K562 (cell line): ENCODE measurements around the gene ERAL1. TPM values are rescaled to one million over a fixed set of nuclear protein-coding genes. Genes with fewer than 3 reads are reported as not detected.

Experiments used
- CAMTA2 ChIP-seq: fragments of 250-450 bp; sonication (Bioruptor Pico); conservative IDR thresholded peaks from 2 replicates; pipeline ENCODE4 v1.5.1; 2022
- CCAR2 ChIP-seq: fragments of 200-400 bp; formaldehyde crosslinking; IDR thresholded peaks from 2 replicates; pipeline ENCODE4 v1.6.1; 2017; ENCODE audit warnings: mild to moderate bottlenecking, low read depth, low read length
- CXXC5 ChIP-seq: fragments of 250-450 bp; sonication (Bioruptor Pico); IDR thresholded peaks from 2 replicates; pipeline ENCODE4 v1.8.0; 2022; ENCODE audit warnings: inconsistent platforms, mild to moderate bottlenecking, moderate library complexity
- GATAD2A ChIP-seq: fragments of 450-650 bp; IDR thresholded peaks from 2 replicates; pipeline ENCODE4 v1.6.1; 2017
- HMG20B ChIP-seq: fragments of 250-450 bp; sonication (Bioruptor Pico); IDR thresholded peaks from 2 replicates; pipeline ENCODE4 v1.5.0; 2021; ENCODE audit warnings: mild to moderate bottlenecking
- JUN ChIP-seq, 2 experiments: sonication (generic) in 1 of 2; formaldehyde crosslinking in 1 of 2; IDR thresholded peaks; 2 replicates each; pipeline versions ENCODE4 v1.6.1 to v1.8.0; 2012 to 2022; ENCODE audit warnings: borderline replicate concordance in 2 of 2, mild to moderate bottlenecking in 2 of 2, improper control_type of control experiment in 1 of 2, low read depth in 1 of 2, low read length in 1 of 2, missing genetic modification reagents in 1 of 2
- NR2C2 ChIP-seq, 2 experiments: fragments of 200-800 bp in 1 of 2; sonication (Bioruptor generic) in 1 of 2; sonication (generic) in 1 of 2; formaldehyde crosslinking in 1 of 2; IDR thresholded peaks; 2 replicates each; pipeline versions ENCODE4 v1.6.1 to v1.8.0; 2016 to 2022; ENCODE audit warnings: mild to moderate bottlenecking in 1 of 2, missing compliant biosample characterization in 1 of 2, missing genetic modification characterization in 1 of 2, missing genetic modification reagents in 1 of 2
- NR4A1 ChIP-seq, 2 experiments: fragments of 250-450 bp in 1 of 2; fragments of 450-650 bp in 1 of 2; sonication (Bioruptor Pico) in 1 of 2; IDR thresholded peaks; 2 replicates each; pipeline versions ENCODE4 v1.4.0 to v1.6.1; 2016 to 2020; ENCODE audit warnings: mild to moderate bottlenecking in 2 of 2, missing compliant biosample characterization in 1 of 2, missing genetic modification characterization in 1 of 2, moderate library complexity in 1 of 2
- PCBP1 ChIP-seq: fragments of 200-400 bp; formaldehyde crosslinking; IDR thresholded peaks from 2 replicates; pipeline ENCODE4 v1.6.1; 2018; ENCODE audit warnings: mild to moderate bottlenecking, low read depth, low read length; ENCODE audit not compliant: poor library complexity, severe bottlenecking
- POLR2AphosphoS5 ChIP-seq: IDR thresholded peaks from 2 replicates; pipeline ENCODE4 v1.6.1; 2011; ENCODE audit warnings: mild to moderate bottlenecking, low read depth, low read length, moderate library complexity; ENCODE audit not compliant: control insufficient read depth, insufficient read depth
- PTRF ChIP-seq: fragments of 450-650 bp; IDR thresholded peaks from 2 replicates; pipeline ENCODE4 v1.6.1; 2016; ENCODE audit warnings: mild to moderate bottlenecking, missing genetic modification characterization, missing compliant biosample characterization
- RCOR1 ChIP-seq, 2 experiments: IDR thresholded peaks; 2 replicates each; pipeline ENCODE4 v1.6.1; 2012; ENCODE audit warnings: low read depth in 2 of 2, low read length in 2 of 2, borderline replicate concordance in 1 of 2, improper control_type of control experiment in 1 of 2
- RFX7 ChIP-seq: fragments of 250-450 bp; sonication (Bioruptor Pico); IDR thresholded peaks from 2 replicates; pipeline ENCODE4 v1.5.1; 2021; ENCODE audit warnings: mild to moderate bottlenecking
- TBL1XR1 ChIP-seq, 2 experiments: IDR thresholded peaks; 2 replicates each; pipeline ENCODE4 v1.6.1; 2012; ENCODE audit warnings: improper control_type of control experiment in 2 of 2, low read length in 2 of 2, mild to moderate bottlenecking in 1 of 2
- ZNF212 ChIP-seq: fragments of 450-650 bp; formaldehyde crosslinking; IDR thresholded peaks from 2 replicates; pipeline ENCODE4 v1.4.0; 2020; ENCODE audit warnings: mild to moderate bottlenecking
- ZNF324 ChIP-seq: fragments of 250-450 bp; sonication (Bioruptor Pico); IDR thresholded peaks from 2 replicates; pipeline ENCODE4 v1.4.0; 2020; ENCODE audit warnings: mild to moderate bottlenecking
- ZNF707 ChIP-seq: fragments of 250-450 bp; sonication (Bioruptor Pico); conservative IDR thresholded peaks from 2 replicates; pipeline ENCODE4 v1.8.0; 2022; ENCODE audit warnings: inconsistent platforms, mild to moderate bottlenecking, moderate library complexity
- polyA plus RNA-seq, 8 experiments: library from polyadenylated mRNA; depleted of rRNA in 4 of 8; stranded (reverse) in 5 of 8; unstranded in 3 of 8; fragments of >200 nt; fragmentation: Nextera tagmentation in 2 of 8; fragmentation: Illumina TruSeq in 1 of 8; extraction: Ambion mirVana in 2 of 8; extraction: Trizol in 1 of 8; gene quantifications; 2 replicates each; pipeline versions ENCODE4 v1.2.1 to v1.2.3, GENCODE V29; 2011 to 2014; ENCODE audit warnings: inconsistent platforms in 1 of 8, missing spikeins in 1 of 8
- total RNA-seq, 7 experiments: library from RNA; depleted of rRNA in 6 of 7; stranded (reverse); fragments of >200 nt in 6 of 7; fragmentation: Illumina TruSeq in 2 of 7; extraction: Trizol in 2 of 7; gene quantifications; 2 replicates each; pipeline versions ENCODE4 v1.2.1 to v1.2.3, GENCODE V29; 2011 to 2021; ENCODE audit warnings: low replicate concordance in 1 of 7
- TF ChIP-seq, protein P1 (sequence below): sonication (generic); formaldehyde crosslinking; IDR thresholded peaks from 2 replicates; pipeline ENCODE4 v1.8.1; 2023; ENCODE audit warnings: missing genetic modification reagents, mild to moderate bottlenecking, borderline replicate concordance
- TF ChIP-seq, protein P2 (sequence below): sonication (generic); formaldehyde crosslinking; IDR thresholded peaks from 2 replicates; pipeline ENCODE4 v1.4.0; 2020; ENCODE audit warnings: mild to moderate bottlenecking, missing genetic modification reagents

ERAL1 gene
- total and polyA plus RNA-seq, 9 of the 15 experiments (the other 6 are each of a cell fraction or from before 2014, with no cell fraction given): 37.5 to 351 (median 106) TPM

DNA sequence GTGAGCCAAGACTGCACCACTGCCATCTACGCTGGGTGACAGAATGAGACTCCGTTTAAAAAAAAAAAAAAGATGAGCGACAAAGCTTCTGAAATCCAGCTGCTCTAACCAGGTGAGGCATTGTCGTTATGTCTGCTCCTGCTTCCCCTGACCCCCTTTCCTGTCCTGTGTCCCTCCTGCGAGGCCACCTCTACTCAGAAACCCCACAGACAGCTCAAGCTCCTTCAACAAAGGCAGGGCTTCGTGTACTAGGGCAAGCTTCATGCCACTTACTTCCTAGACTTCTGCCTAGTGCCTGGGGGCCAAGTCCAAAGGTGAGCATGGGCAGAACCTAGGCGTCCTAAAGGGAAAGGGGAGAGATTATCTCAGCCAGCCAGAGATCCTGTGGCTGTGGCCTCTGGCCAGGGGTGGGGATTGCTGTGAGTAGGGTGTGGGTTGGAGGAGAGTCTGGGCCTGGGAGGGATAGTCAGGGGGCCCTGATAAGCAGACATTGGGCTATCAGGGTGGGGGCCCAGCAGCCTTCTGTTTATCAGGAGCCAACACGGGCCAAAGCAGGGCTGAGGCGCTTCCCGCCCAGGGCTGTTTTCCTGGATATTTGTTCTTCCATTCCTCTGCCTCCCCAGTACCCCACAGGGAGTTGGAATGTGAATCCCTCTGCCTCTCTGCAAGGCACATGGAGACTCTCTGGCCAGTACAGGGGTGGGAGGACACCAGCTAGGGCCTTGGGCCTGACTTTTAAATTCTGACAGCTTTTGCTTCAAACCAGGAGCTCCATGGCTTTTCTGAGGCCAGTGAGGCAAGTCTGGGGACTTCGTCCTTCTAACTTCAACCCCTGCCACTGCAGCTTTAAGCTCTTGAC, 10.4 kb downstream of the ERAL1 start (continued):
- TF ChIP-seq TBL1XR1 (IDR thresholded peaks at IDR 0.05; ENCODE audit: low read length in 2 of 2) (peak; percentile 98 to 99), RCOR1 (IDR thresholded peaks at IDR 0.05; ENCODE audit: borderline replicate concordance in 1 of 2, low read depth in 2 of 2, low read length in 2 of 2) (peak; percentile 91 to 97; a peak in 3 of 4 replicates), POLR2AphosphoS5 (peak; percentile 99), HMG20B (no peak), CXXC5 (CRISPR knock-in tag) (peak; percentile 97), CCAR2 (peak; percentile 88; the same call in 1 of the 2 replicates), NR2C2 (CRISPR knock-in tag; IDR thresholded peaks at IDR 0.05) (no peak), NR2C2 (tag; IDR thresholded peaks at IDR 0.05) (peak; percentile 80), PCBP1 (no peak), ZNF212 (CRISPR knock-in tag) (peak; percentile 51; the same call in 1 of the 2 replicates), CAMTA2 (CRISPR knock-in tag) (0 out of 2 replicates have a peak, but pooled peaks have one; percentile 34), GATAD2A (peak; percentile 98), ZNF324 (CRISPR knock-in tag) (no peak), RFX7 (CRISPR knock-in tag) (no peak), ZNF707 (CRISPR knock-in tag) (0 out of 2 replicates have a peak, but pooled peaks have one; percentile 41), JUN (IDR thresholded peaks at IDR 0.05; ENCODE audit: borderline replicate concordance, low read depth, low read length) (peak; percentile 81), JUN (CRISPR knock-in tag; IDR thresholded peaks at IDR 0.05; ENCODE audit: borderline replicate concordance) (no peak), NR4A1 (CRISPR knock-in tag; IDR thresholded peaks at IDR 0.05) (0 out of 2 replicates have a peak, but pooled peaks have one; percentile 67), NR4A1 (tag; IDR thresholded peaks at IDR 0.05) (peak; percentile 97), PTRF (no peak)
- TF ChIP-seq, protein P1, sequence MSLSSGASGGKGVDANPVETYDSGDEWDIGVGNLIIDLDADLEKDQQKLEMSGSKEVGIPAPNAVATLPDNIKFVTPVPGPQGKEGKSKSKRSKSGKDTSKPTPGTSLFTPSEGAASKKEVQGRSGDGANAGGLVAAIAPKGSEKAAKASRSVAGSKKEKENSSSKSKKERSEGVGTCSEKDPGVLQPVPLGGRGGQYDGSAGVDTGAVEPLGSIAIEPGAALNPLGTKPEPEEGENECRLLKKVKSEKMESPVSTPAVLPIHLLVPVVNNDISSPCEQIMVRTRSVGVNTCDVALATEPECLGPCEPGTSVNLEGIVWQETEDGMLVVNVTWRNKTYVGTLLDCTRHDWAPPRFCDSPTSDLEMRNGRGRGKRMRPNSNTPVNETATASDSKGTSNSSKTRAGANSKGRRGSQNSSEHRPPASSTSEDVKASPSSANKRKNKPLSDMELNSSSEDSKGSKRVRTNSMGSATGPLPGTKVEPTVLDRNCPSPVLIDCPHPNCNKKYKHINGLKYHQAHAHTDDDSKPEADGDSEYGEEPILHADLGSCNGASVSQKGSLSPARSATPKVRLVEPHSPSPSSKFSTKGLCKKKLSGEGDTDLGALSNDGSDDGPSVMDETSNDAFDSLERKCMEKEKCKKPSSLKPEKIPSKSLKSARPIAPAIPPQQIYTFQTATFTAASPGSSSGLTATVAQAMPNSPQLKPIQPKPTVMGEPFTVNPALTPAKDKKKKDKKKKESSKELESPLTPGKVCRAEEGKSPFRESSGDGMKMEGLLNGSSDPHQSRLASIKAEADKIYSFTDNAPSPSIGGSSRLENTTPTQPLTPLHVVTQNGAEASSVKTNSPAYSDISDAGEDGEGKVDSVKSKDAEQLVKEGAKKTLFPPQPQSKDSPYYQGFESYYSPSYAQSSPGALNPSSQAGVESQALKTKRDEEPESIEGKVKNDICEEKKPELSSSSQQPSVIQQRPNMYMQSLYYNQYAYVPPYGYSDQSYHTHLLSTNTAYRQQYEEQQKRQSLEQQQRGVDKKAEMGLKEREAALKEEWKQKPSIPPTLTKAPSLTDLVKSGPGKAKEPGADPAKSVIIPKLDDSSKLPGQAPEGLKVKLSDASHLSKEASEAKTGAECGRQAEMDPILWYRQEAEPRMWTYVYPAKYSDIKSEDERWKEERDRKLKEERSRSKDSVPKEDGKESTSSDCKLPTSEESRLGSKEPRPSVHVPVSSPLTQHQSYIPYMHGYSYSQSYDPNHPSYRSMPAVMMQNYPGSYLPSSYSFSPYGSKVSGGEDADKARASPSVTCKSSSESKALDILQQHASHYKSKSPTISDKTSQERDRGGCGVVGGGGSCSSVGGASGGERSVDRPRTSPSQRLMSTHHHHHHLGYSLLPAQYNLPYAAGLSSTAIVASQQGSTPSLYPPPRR (CRISPR knock-in tag): peak; percentile 96; the same call in 1 of the 2 replicates
- TF ChIP-seq, protein P2, sequence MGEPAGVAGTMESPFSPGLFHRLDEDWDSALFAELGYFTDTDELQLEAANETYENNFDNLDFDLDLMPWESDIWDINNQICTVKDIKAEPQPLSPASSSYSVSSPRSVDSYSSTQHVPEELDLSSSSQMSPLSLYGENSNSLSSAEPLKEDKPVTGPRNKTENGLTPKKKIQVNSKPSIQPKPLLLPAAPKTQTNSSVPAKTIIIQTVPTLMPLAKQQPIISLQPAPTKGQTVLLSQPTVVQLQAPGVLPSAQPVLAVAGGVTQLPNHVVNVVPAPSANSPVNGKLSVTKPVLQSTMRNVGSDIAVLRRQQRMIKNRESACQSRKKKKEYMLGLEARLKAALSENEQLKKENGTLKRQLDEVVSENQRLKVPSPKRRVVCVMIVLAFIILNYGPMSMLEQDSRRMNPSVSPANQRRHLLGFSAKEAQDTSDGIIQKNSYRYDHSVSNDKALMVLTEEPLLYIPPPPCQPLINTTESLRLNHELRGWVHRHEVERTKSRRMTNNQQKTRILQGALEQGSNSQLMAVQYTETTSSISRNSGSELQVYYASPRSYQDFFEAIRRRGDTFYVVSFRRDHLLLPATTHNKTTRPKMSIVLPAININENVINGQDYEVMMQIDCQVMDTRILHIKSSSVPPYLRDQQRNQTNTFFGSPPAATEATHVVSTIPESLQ (CRISPR knock-in tag): peak; percentile 42; the same call in 1 of the 2 replicates
